ENCODE data around the gene TSTD2. TPM values are rescaled to one million over a fixed set of nuclear protein-coding genes. Genes with fewer than 3 reads are reported as not detected.
"Not testable (repeated sequence)": the region's sequence is repeated elsewhere in the genome, so short reads cannot be mapped to it uniquely, and the experiment has no call there.

Gene TSTD2
- total and polyA plus RNA-seq, 12 donors: 13.2 to 27.3 (median 19.2) TPM

DNA sequence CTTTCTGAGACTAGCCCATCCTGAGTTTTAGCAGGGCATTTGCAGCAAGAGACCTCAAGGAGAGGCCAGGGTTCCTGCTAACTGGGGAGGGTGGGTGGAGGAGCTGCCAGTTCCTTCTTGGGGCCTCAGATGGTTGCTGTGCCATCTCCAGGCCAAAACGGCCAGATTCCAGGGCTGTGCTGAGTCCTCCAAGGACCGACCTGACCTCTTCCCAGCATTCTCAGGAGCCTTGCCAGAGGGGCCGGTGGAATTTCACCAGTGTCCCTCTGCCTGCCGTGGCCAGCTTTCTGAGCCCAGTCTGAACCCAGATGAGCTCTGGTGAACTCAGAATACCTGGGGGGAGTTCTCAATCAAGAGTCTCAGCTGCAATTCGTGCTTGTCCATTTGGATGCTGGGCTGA is 54.3 kb downstream of the TSTD2 start:
- no peaks in the 10 kb centered on the region for H3K27me3 ChIP-seq
- no peak for TF ChIP-seq POLR2A (IDR thresholded peaks at IDR 0.05)
- TF ChIP-seq, protein P1, sequence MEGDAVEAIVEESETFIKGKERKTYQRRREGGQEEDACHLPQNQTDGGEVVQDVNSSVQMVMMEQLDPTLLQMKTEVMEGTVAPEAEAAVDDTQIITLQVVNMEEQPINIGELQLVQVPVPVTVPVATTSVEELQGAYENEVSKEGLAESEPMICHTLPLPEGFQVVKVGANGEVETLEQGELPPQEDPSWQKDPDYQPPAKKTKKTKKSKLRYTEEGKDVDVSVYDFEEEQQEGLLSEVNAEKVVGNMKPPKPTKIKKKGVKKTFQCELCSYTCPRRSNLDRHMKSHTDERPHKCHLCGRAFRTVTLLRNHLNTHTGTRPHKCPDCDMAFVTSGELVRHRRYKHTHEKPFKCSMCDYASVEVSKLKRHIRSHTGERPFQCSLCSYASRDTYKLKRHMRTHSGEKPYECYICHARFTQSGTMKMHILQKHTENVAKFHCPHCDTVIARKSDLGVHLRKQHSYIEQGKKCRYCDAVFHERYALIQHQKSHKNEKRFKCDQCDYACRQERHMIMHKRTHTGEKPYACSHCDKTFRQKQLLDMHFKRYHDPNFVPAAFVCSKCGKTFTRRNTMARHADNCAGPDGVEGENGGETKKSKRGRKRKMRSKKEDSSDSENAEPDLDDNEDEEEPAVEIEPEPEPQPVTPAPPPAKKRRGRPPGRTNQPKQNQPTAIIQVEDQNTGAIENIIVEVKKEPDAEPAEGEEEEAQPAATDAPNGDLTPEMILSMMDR (IDR thresholded peaks at IDR 0.05): no peak
- no peak overlapping the region for H3K27ac ChIP-seq
- 62 to 83% (median 76%) methylated on average over 4 to 5 of the region's 5 CpGs for WGBS, 4 donors
- H3K4me3 ChIP-seq: no peak overlapping the region
- peaks cover 0 to 8% of the 10 kb centered on the region in 2 donors for H3K36me3 ChIP-seq (replicated peaks in 1 of 2)
- peak in 3 of 7 donors; percentile 11 to 52 (median 20) for DNase-seq
- H3K9me3 ChIP-seq (replicated peaks in 1 of 3): no peaks in the 10 kb centered on the region
- no peaks in the 10 kb centered on the region for H3K4me1 ChIP-seq (replicated peaks in 1 of 2)
- intact Hi-C loops (cut with DNase I): no loop called here

DNA sequence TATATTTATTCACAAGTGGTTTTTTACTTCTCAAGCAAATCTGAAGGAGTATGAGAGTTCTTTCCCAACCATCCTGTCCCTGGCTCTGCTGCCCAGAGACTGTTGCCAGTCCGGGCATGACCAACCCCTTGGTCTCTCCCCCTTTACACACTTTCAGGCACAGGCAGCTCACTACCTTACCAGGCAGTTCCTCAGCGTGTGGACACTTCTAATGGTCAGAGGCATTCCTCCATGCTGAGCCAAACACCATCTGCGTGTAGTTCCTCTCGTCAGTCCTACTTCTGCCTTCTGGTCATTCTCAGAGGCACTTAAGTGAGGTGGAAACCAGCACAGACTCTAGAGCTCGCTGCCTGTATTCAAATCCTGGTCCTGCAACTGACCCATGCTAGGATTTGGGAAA is 56.1 kb downstream of the TSTD2 start:
- no peak for TF ChIP-seq POLR2A (IDR thresholded peaks at IDR 0.05)
- TF ChIP-seq, protein P1 (IDR thresholded peaks at IDR 0.05): no peak
- Histone ChIP-seq H3K27me3 (no peaks in the 10 kb centered on the region), H3K4me3 (no peak overlapping the region), H3K9me3 (replicated peaks in 1 of 3) (no peaks in the 10 kb centered on the region), H3K4me1 (replicated peaks in 1 of 2) (peaks cover under 1 to 9% of the 10 kb centered on the region in 2 donors), H3K36me3 (replicated peaks in 1 of 2) (peaks cover 0 to 8% of the 10 kb centered on the region in 2 donors), H3K27ac (no peak overlapping the region)
- 74 to 92% (median 78%) methylated on average over 5 of the region's 5 CpGs for WGBS, 4 donors
- intact Hi-C loops (cut with DNase I): no loop called here
- DNase-seq: peak in 3 of 7 donors; percentile 15 to 51 (median 21)

DNA sequence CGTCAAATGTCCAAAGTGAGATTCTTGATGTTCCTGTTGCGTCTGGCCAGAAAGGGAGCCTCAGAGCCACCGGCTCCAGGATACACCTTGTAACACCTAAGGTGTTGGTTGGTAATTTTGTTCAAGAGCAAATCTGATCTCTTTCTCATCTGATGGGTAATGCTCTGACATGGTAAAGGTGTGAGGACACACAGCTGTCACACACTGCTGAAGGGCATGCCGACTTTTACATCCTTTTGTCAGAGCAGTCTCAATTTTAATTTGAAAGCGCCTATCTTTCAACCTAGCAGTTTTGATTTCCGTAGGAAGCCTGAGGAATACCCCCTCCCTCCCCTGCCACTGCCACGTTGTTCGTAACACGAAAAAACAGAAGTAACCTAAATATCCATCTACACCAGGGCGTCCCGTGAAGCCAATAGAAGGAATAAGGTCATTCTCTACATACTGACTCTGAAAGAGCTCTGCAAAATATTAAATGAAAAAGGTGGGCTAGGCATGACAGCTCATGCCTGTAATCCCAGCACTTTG is 57.4 kb downstream of the TSTD2 start:
- peaks cover 0 to 16% of the 10 kb centered on the region in 2 donors for H3K36me3 ChIP-seq (replicated peaks in 1 of 2)
- WGBS, 4 donors: 81 to 89% (median 85%) methylated on average over 11 of the region's 11 CpGs
- H3K27ac ChIP-seq: no peak overlapping the region
- no peak for TF ChIP-seq POLR2A (IDR thresholded peaks at IDR 0.05)
- TF ChIP-seq, protein P1 (IDR thresholded peaks at IDR 0.05): no peak
- no peaks in the 10 kb centered on the region for H3K27me3 ChIP-seq
- intact Hi-C loops (cut with DNase I): no loop called here
- peaks cover 14 to 22% of the 10 kb centered on the region in 2 donors for H3K4me1 ChIP-seq (replicated peaks in 1 of 2)
- H3K4me3 ChIP-seq: peak overlapping the region in 1 of 4 donors; percentile 33
- H3K9me3 ChIP-seq (replicated peaks in 1 of 3): no peaks in the 10 kb centered on the region
- peak in 2 of 7 donors; percentile 7 to 13 for DNase-seq

DNA sequence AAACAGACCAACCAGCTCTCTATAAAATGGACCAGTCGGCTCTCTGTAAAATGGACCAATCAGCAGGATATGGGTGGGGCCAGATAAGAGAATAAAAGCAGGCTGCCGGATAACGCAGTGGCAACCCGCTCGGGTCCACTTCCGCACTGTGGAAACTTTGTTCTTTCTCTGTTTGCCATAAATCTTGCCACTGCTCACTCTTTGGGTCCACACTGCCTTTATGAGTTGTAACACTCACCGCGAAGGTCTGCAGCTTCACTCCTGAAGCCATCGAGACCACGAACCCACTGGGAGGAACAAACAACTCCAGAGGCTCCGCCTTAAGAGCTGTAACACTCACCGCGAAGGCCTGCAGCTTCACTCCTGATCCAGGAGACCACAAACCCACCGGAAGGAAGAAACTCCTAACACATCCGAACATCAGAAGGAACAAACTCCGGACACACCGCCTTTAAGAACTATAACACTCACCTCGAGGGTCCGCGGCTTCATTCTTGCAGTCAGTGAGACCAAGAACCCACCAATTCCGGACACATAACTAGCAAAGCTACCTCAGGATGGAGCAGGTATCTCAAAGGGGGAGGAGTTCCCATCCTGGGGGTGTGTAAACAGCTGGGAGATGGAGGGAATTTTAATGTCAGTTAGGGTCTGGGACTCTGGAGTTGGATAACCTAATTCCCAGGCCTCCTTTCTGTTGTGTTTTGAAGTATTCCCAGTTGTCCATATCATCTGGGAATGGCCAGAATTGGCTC is 58.1 kb downstream of the TSTD2 start:
- peak in 1 of 2 donors; percentile 20 for TF ChIP-seq POLR2A (IDR thresholded peaks at IDR 0.05)
- H3K27me3 ChIP-seq; H3K9me3 ChIP-seq (replicated peaks in 1 of 3); intact Hi-C loops (cut with DNase I): not testable (repeated sequence)
- peak in 3 of 7 donors; percentile 15 to 50 (median 31) for DNase-seq
- WGBS, 4 donors: 73 to 86% (median 85%) methylated on average over 21 of the region's 21 CpGs
- peak overlapping the region in 1 of 5 donors; percentile 15 for H3K27ac ChIP-seq
- peaks cover 0 to 22% of the 10 kb centered on the region in 2 donors for H3K36me3 ChIP-seq (replicated peaks in 1 of 2)
- peak overlapping the region in 1 of 4 donors; percentile 33 for H3K4me3 ChIP-seq
- peaks cover 17 to 25% of the 10 kb centered on the region in 2 donors for H3K4me1 ChIP-seq (replicated peaks in 1 of 2)

DNA sequence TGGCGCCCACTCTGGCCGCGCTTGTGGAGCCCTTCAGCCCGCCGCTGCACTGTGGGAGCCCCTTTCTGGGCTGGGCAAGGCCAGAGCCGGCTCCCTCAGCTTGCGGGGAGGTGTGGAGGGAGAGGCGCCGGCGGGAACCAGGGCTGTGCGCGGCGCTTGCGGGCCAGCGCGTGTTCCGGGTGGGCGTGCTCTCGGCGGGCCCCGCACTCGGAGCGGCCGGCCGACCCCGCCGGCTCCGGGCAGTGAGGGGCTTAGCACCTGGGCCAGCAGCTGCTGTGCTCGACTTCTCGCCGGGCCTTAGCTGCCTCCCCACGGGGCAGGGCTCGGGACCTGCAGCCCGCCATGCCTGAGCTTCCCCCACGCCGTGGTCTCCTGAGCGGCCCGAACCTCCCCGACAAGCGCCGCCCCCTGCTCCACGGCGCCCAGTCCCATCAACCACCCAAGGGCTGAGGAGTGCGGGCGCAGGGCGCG is 59.0 kb downstream of the TSTD2 start:
- peaks cover 17 to 25% of the 10 kb centered on the region in 2 donors for H3K4me1 ChIP-seq (replicated peaks in 1 of 2)
- H3K27me3 ChIP-seq; intact Hi-C loops (cut with DNase I); H3K4me3 ChIP-seq; H3K9me3 ChIP-seq (replicated peaks in 1 of 3); H3K27ac ChIP-seq: not testable (repeated sequence)
- H3K36me3 ChIP-seq (replicated peaks in 1 of 2): peaks cover 0 to 32% of the 10 kb centered on the region in 2 donors
- 95 to 97% (median 96%) methylated on average over 8 to 47 of the region's 47 CpGs for WGBS, 4 donors
- DNase-seq: peak in 3 of 7 donors; percentile 13 to 20 (median 16)

Data from adrenal gland (tissue), 12 donors.